ENCODE measurements around the gene WDR33. TPM values are rescaled to one million over a fixed set of nuclear protein-coding genes. Genes with fewer than 3 reads are reported as not detected.

The WDR33 gene
- total and polyA plus RNA-seq, 4 donors, result 8.1 to 55.1 (median 29.5) TPM

- ATAC-seq (ENCODE audit: low FRiP score), result no peak
- Histone ChIP-seq H3K4me1 (ENCODE audit: control insufficient read depth in 1 of 2, insufficient read depth in 2 of 2, low read length in 2 of 2) (no peaks in the 10 kb centered on the region), H3K36me3 (ENCODE audit: control insufficient read depth in 1 of 2, insufficient read depth in 2 of 2, low read length in 1 of 2) (no peaks in the 10 kb centered on the region), H3K27ac (ENCODE audit: low read depth in 1 of 2, low read length in 2 of 2) (no peak overlapping the region), H3K27me3 (ENCODE audit: control insufficient read depth in 1 of 2, insufficient read depth in 2 of 2, low read length in 1 of 2) (no peaks in the 10 kb centered on the region), H3K4me3 (ENCODE audit: low read length in 2 of 2) (no peak overlapping the region), H3K9me3 (ENCODE audit: control insufficient read depth, low read length) (no peaks in the 10 kb centered on the region)
- intact Hi-C loops (cut with DNase I), result loop anchor here in 1 of 2 donors (5.0 kb wide), 1 partner anchor 202 kb away; no protein-coding TSS in a partner anchor
- 95 to 97% methylated on average over 13 of the region's 13 CpGs for WGBS, 2 donors
- DNase-seq, result no peak
These were observed 101.6 kb downstream of the WDR33 start for GRCh38 chr2:127709336-127709735.

GRCh38 chr2:127707890-127708648, 102.9 kb downstream of the WDR33 start:
- Histone ChIP-seq H3K27ac (ENCODE audit: low read depth in 1 of 2, low read length in 2 of 2) (no peak overlapping the region), H3K4me1 (ENCODE audit: control insufficient read depth in 1 of 2, insufficient read depth in 2 of 2, low read length in 2 of 2) (no peaks in the 10 kb centered on the region), H3K27me3 (ENCODE audit: control insufficient read depth in 1 of 2, insufficient read depth in 2 of 2, low read length in 1 of 2) (no peaks in the 10 kb centered on the region), H3K4me3 (ENCODE audit: low read length in 2 of 2) (no peak overlapping the region), H3K36me3 (ENCODE audit: control insufficient read depth in 1 of 2, insufficient read depth in 2 of 2, low read length in 1 of 2) (no peaks in the 10 kb centered on the region), H3K9me3 (ENCODE audit: control insufficient read depth, low read length) (no peaks in the 10 kb centered on the region)
- ATAC-seq (ENCODE audit: low FRiP score), result no peak
- 67 to 70% methylated on average over 9 of the region's 9 CpGs for WGBS, 2 donors
- intact Hi-C loops (cut with DNase I), result loop anchor here in 1 of 2 donors (5.0 kb wide), 1 partner anchor 201 kb away; no protein-coding TSS in a partner anchor
- no peak for DNase-seq

DNA sequence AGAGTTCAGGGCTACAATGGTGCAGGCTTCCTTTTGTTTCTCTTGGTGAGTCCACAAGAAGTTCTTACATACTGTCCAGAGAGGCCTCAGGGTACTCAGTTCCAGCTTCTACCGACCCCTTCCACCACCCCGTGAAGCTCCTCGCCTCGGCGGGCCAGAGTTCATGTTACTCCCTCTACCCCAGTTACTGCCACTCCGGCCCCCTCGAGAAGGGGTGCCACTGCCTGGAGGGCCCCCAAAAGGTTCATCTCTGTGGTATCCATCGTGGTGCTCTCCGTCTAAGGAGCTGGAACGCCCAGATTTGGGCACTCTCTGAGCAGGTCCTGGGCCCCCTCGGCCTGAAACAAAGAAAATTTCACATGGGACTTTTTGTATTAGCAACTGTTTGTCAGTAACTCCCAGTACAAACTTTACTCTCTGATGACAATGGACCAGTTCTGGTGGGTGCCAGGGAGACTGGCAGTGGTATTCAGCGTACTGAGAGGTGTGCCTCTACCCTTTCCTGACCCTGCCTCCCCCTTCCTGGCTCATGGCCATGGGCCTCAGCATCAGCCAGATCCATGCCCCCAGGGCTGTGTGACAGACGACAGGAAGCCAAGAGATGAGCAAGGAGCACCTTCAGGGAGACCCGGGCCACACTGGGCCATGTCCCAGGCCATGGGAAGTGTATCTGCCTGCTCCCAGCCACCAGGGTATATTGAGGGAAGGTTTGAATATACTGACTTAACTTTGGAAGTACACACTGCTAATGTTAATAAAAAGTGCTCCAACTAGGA, 104.6 kb downstream of the WDR33 start:
- WGBS, 2 donors, result 87 to 93% methylated on average over 14 of the region's 14 CpGs
- no peak for ATAC-seq (ENCODE audit: low FRiP score)

DNA sequence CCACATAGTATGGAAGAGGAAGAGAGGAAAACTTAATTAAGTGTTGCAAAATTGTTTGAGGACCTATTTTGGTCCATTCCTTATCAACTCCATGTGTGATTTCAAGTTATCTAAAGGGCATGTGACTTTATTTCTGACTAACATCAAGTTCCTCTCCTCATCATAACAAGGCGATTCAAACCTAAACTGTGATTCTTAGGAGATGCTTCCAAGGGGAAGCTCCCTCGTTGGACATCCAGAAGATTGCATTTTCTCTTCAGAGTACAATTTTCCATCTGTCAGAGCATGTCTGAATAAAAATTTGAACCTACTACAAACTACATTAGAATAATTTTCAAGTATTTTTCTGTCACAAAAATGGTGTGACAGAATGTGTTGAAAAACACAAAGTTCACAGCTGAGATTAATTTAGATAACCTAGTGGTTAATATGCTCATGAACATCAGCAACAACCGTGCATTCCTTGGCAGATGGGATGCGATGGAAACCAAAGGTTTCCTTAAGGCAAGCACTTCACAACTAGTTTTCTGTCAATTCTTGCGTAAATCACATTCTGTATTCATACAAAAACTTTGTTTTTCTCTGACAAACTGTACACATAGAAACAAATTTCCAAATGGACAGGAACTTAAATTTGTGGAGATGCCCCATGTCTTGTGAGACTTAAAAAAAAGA, 105.4 kb downstream of the WDR33 start:
- ATAC-seq (ENCODE audit: low FRiP score) (no peak), DNase-seq (no peak)
- Histone ChIP-seq H3K27me3 (ENCODE audit: control insufficient read depth in 1 of 2, insufficient read depth in 2 of 2, low read length in 1 of 2) (no peaks in the 10 kb centered on the region), H3K9me3 (ENCODE audit: control insufficient read depth, low read length) (no peaks in the 10 kb centered on the region), H3K4me3 (ENCODE audit: low read length in 2 of 2) (no peak overlapping the region), H3K36me3 (ENCODE audit: control insufficient read depth in 1 of 2, insufficient read depth in 2 of 2, low read length in 1 of 2) (no peaks in the 10 kb centered on the region), H3K4me1 (ENCODE audit: control insufficient read depth in 1 of 2, insufficient read depth in 2 of 2, low read length in 2 of 2) (no peaks in the 10 kb centered on the region), H3K27ac (ENCODE audit: low read depth in 1 of 2, low read length in 2 of 2) (no peak overlapping the region)
- intact Hi-C loops (cut with DNase I), result loop anchor here in 1 of 2 donors (5.0 kb wide), 1 partner anchor 198 kb away; no protein-coding TSS in a partner anchor
- WGBS, 2 donors, result 74 to 79% methylated on average over 5 of the region's 5 CpGs

More for the DNA sequence above, 104.6 kb downstream of the WDR33 start:
- Histone ChIP-seq H3K27ac (ENCODE audit: low read depth in 1 of 2, low read length in 2 of 2) (no peak overlapping the region), H3K9me3 (ENCODE audit: control insufficient read depth, low read length) (no peaks in the 10 kb centered on the region), H3K4me3 (ENCODE audit: low read length in 2 of 2) (no peak overlapping the region), H3K4me1 (ENCODE audit: control insufficient read depth in 1 of 2, insufficient read depth in 2 of 2, low read length in 2 of 2) (no peaks in the 10 kb centered on the region), H3K36me3 (ENCODE audit: control insufficient read depth in 1 of 2, insufficient read depth in 2 of 2, low read length in 1 of 2) (no peaks in the 10 kb centered on the region), H3K27me3 (ENCODE audit: control insufficient read depth in 1 of 2, insufficient read depth in 2 of 2, low read length in 1 of 2) (no peaks in the 10 kb centered on the region)
- intact Hi-C loops (cut with DNase I), result loop anchor here in 1 of 2 donors (5.0 kb wide), 1 partner anchor 199 kb away; no protein-coding TSS in a partner anchor
- DNase-seq, result no peak

DNA sequence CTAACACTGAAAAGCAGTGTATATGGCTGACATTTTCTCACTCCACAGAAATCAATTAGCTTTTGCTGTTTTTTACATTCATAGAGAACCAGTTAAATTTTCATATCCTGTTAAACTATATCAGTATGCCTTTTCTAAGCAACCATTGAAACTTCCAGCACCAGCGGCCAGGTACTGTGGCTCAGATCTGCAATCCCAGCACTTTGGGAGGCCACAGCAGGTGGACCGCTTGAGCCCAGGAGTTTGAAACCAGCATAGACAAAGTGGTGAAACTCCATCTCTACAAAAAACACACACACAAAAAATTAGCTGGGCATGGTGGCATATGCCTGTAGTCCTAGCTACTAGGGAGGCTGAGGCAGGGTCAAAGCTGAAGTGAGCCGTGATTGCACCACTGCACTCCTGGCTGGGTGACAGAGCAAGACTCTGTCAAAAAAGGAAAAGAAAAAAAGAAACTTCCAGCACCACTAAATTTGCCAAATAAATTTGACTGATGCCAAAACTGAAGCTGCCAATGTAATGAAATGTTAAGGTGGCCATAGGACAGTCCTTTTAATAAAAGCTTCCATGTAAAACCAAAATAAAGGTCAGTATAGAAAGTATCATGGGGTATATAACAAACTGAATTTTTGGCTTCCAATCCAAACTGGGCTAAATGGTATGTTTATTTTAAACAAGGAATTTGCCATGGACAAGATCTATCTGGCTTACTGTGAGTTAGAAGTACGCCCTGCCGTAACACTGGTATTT, 106.2 kb downstream of the WDR33 start:
- no peak for DNase-seq
- ATAC-seq (ENCODE audit: low FRiP score), result peak; percentile 44
- H3K27ac ChIP-seq (ENCODE audit: low read depth in 1 of 2, low read length in 2 of 2), result no peak overlapping the region
- intact Hi-C loops (cut with DNase I), result loop anchor here in 1 of 2 donors (5.0 kb wide), 1 partner anchor 198 kb away; no protein-coding TSS in a partner anchor
- no peaks in the 10 kb centered on the region for H3K27me3 ChIP-seq (ENCODE audit: control insufficient read depth in 1 of 2, insufficient read depth in 2 of 2, low read length in 1 of 2)
- H3K4me3 ChIP-seq (ENCODE audit: low read length in 2 of 2), result no peak overlapping the region
- no peaks in the 10 kb centered on the region for H3K36me3 ChIP-seq (ENCODE audit: control insufficient read depth in 1 of 2, insufficient read depth in 2 of 2, low read length in 1 of 2)
- H3K9me3 ChIP-seq (ENCODE audit: control insufficient read depth, low read length), result no peaks in the 10 kb centered on the region
- no peaks in the 10 kb centered on the region for H3K4me1 ChIP-seq (ENCODE audit: control insufficient read depth in 1 of 2, insufficient read depth in 2 of 2, low read length in 2 of 2)
- WGBS, 2 donors, result 56 to 62% methylated on average over 5 of the region's 5 CpGs

DNA sequence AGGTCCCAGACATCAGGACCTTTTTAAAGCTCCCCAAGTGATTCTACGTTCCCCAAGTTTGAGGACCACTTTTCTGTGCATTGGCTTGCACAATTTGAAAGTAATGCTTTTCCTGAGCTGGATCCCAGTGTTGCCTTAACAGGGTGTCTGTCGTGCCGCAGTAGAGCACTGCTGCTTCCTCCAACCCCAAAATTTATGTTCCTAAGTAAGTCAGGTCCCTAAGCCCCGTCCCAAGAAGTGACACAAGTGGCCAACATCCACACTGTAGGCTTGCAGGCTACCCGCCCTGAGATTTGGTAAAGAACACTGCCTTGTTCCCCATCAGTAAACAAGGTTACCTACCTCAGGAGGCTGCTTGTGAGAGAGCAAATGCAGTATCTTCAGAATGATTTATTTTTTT, 107.7 kb downstream of the WDR33 start:
- no peaks in the 10 kb centered on the region for H3K9me3 ChIP-seq (ENCODE audit: control insufficient read depth, low read length)
- no peak overlapping the region for H3K27ac ChIP-seq (ENCODE audit: low read depth in 1 of 2, low read length in 2 of 2)
- H3K36me3 ChIP-seq (ENCODE audit: control insufficient read depth in 1 of 2, insufficient read depth in 2 of 2, low read length in 1 of 2), result no peaks in the 10 kb centered on the region
- ATAC-seq (ENCODE audit: low FRiP score) (no peak), DNase-seq (no peak)
- no peak overlapping the region for H3K4me3 ChIP-seq (ENCODE audit: low read length in 2 of 2)
- intact Hi-C loops (cut with DNase I), result no loop called here
- 93% methylated on average over 5 of the region's 5 CpGs for WGBS, 2 donors
- no peaks in the 10 kb centered on the region for H3K27me3 ChIP-seq (ENCODE audit: control insufficient read depth in 1 of 2, insufficient read depth in 2 of 2, low read length in 1 of 2)
- no peaks in the 10 kb centered on the region for H3K4me1 ChIP-seq (ENCODE audit: control insufficient read depth in 1 of 2, insufficient read depth in 2 of 2, low read length in 2 of 2)

GRCh38 chr2:127702395-127703009, 108.5 kb downstream of the WDR33 start:
- Histone ChIP-seq H3K27ac (ENCODE audit: low read depth in 1 of 2, low read length in 2 of 2) (peak overlapping the region in 1 of 2 donors; percentile 59), H3K27me3 (ENCODE audit: control insufficient read depth in 1 of 2, insufficient read depth in 2 of 2, low read length in 1 of 2) (no peaks in the 10 kb centered on the region), H3K4me3 (ENCODE audit: low read length in 2 of 2) (peak overlapping the region; percentile 81 to 87), H3K9me3 (ENCODE audit: control insufficient read depth, low read length) (no peaks in the 10 kb centered on the region), H3K4me1 (ENCODE audit: control insufficient read depth in 1 of 2, insufficient read depth in 2 of 2, low read length in 2 of 2) (no peaks in the 10 kb centered on the region), H3K36me3 (ENCODE audit: control insufficient read depth in 1 of 2, insufficient read depth in 2 of 2, low read length in 1 of 2) (no peaks in the 10 kb centered on the region)
- intact Hi-C loops (cut with DNase I), result no loop called here
- 52 to 57% methylated on average over 19 of the region's 19 CpGs for WGBS, 2 donors
- ATAC-seq (ENCODE audit: low FRiP score) (no peak), DNase-seq (no peak)

All from aorta (tissue), 5 donors.